Measurements from ENCODE around the gene GSTM4.
"Not testable (repeated sequence)": the region's sequence is repeated elsewhere in the genome, so short reads cannot be mapped to it uniquely, and the experiment has no call there.

GSTM4 gene

GRCh38 chr1:109639841-109640184, 16.1 kb upstream of the GSTM4 start:
- no peak for DNase-seq

- DNase-seq = peak; percentile 68 to 89 (median 73)
Measured at GRCh38 chr1:109640285-109640865, 15.5 kb upstream of the GSTM4 start.

- no peak for DNase-seq
Measured at GRCh38 chr1:109641078-109641740, 14.7 kb upstream of the GSTM4 start.

- no peak for DNase-seq
Measured at GRCh38 chr1:109641861-109642260, 14.0 kb upstream of the GSTM4 start.

- DNase-seq = no peak
Measured at GRCh38 chr1:109642626-109643025, 13.3 kb upstream of the GSTM4 start.

GRCh38 chr1:109643385-109644230, 12.3 kb upstream of the GSTM4 start:
- DNase-seq = peak; percentile 63 to 82 (median 70)

GRCh38 chr1:109644670-109645069, 11.2 kb upstream of the GSTM4 start:
- no peak for DNase-seq

GRCh38 chr1:109649491-109649914, 6.4 kb upstream of the GSTM4 start:
- no peak for DNase-seq

- DNase-seq = no peak
Measured at GRCh38 chr1:109650609-109651008, 5.3 kb upstream of the GSTM4 start.

GRCh38 chr1:109652402-109652801, 3.5 kb upstream of the GSTM4 start:
- DNase-seq = no peak

- DNase-seq = no peak
Measured at GRCh38 chr1:109653306-109653705, 2.6 kb upstream of the GSTM4 start.

GRCh38 chr1:109654519-109654918, 1.4 kb upstream of the GSTM4 start:
- DNase-seq = no peak

- no peak for DNase-seq
Measured at GRCh38 chr1:109657395-109657794, 1.5 kb downstream of the GSTM4 start.

- DNase-seq = no peak
Measured at GRCh38 chr1:109657970-109658369, 2.1 kb downstream of the GSTM4 start.

GRCh38 chr1:109658533-109659042, 2.7 kb downstream of the GSTM4 start:
- no peak for DNase-seq

- DNase-seq = no peak
Measured at GRCh38 chr1:109659145-109659544, 3.2 kb downstream of the GSTM4 start.

GRCh38 chr1:109659997-109660690, 4.2 kb downstream of the GSTM4 start:
- no peak for DNase-seq

- DNase-seq = not testable (repeated sequence)
Measured at GRCh38 chr1:109660691-109661026, 4.8 kb downstream of the GSTM4 start.

GRCh38 chr1:109661391-109661790, 5.5 kb downstream of the GSTM4 start:
- DNase-seq = no peak

- DNase-seq = no peak
Measured at GRCh38 chr1:109664671-109665070, 8.8 kb downstream of the GSTM4 start.

GRCh38 chr1:109667452-109668122, 11.7 kb downstream of the GSTM4 start, which contains the start of gene GSTM2:
TSS of gene GSTM2 (plus strand) at chr1:109668057. CDS start at chr1:109668116, 59 bp downstream.
- peak; percentile 41 to 74 (median 63) for DNase-seq

GRCh38 chr1:109668123-109668775, 12.3 kb downstream of the GSTM4 start:
- no peak for DNase-seq
